ENCODE measurements around the gene ZNF532. TPM values are rescaled to one million over a fixed set of nuclear protein-coding genes. Genes with fewer than 3 reads are reported as not detected.

The ZNF532 gene
- total and polyA plus RNA-seq, 9 of the 15 experiments (the other 6 are each of a cell fraction or from before 2014, with no cell fraction given), result 0.42 TPM; not detected in 8

DNA sequence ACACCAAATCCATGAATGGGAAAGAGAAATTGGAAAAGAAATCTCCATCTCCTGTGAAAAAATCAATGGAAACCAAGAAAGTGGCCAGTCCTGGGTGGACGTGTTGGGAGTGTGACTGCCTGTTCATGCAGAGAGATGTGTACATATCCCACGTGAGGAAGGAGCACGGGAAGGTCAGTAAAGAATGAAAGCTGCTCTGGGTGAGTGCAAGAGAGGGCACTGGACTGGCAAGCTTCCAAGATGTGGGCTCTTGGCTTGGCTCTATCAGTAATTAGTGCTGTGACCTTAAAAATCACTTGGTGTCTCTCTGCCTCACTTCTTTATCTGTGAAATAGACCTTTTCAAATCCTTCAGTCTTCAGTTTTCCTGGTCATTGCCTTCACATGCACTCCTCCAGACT, 89.0 kb downstream of the ZNF532 start:
- H3K79me2 ChIP-seq (ENCODE audit: control insufficient read depth, insufficient read depth, low read length), result no peaks in the 10 kb centered on the region
- H3K9ac ChIP-seq (ENCODE audit: insufficient read depth in 1 of 2, low read depth in 2 of 2, low read length in 2 of 2), result no peak overlapping the region
- ATAC-seq, result no peak
- BruUV-seq (replicated peaks), result no TSS peak
- WGBS (ENCODE audit: insufficient coverage, low coverage, missing lambda C conversion rate), result 0% methylated on average over 2 of the region's 3 CpGs
- in situ Hi-C loops (cut with MboI) (no loop called here), intact Hi-C loops (cut with micrococcal nuclease) (no loop called here)
- no peaks in the 10 kb centered on the region for H3K4me1 ChIP-seq (replicated peaks in 1 of 2; ENCODE audit: control insufficient read depth in 2 of 2, insufficient read depth in 2 of 2, low read length in 2 of 2)
- no peaks in the 10 kb centered on the region for H4K20me1 ChIP-seq (replicated peaks; ENCODE audit: control insufficient read depth, insufficient read depth, low read length)
- no peak overlapping the region for H3K27ac ChIP-seq (ENCODE audit: extremely low read depth, low read depth, low read length)
- ChIA-PET CTCF (ENCODE audit: low intra/inter-chr PET ratio) (no interaction called here), POLR2A (no interaction called here)
- no peak for DNase-seq (ENCODE audit: extremely low read depth in 1 of 4, low spot score in 3 of 4)
- no peaks in the 10 kb centered on the region for H3K27me3 ChIP-seq (ENCODE audit: control insufficient read depth in 2 of 2, insufficient read depth in 2 of 2, low read length in 2 of 2)
- no peaks in the 10 kb centered on the region for H3K9me3 ChIP-seq (replicated peaks; ENCODE audit: control insufficient read depth, insufficient read depth, low read depth, low read length)
- TF ChIP-seq CBX8 (IDR thresholded peaks at IDR 0.05; ENCODE audit: borderline replicate concordance, extremely low read depth, low read depth, low read length, poor library complexity, severe bottlenecking) (no peak), TGIF2 (CRISPR knock-in tag; IDR thresholded peaks at IDR 0.05) (no peak), CSDE1 (IDR thresholded peaks at IDR 0.05) (no peak), ZNF431 (CRISPR knock-in tag; IDR thresholded peaks at IDR 0.05) (no peak), TBP (optimal IDR thresholded peaks at IDR 0.05; ENCODE audit: low read depth, low read length) (no peak)
- TF ChIP-seq, protein P1, sequence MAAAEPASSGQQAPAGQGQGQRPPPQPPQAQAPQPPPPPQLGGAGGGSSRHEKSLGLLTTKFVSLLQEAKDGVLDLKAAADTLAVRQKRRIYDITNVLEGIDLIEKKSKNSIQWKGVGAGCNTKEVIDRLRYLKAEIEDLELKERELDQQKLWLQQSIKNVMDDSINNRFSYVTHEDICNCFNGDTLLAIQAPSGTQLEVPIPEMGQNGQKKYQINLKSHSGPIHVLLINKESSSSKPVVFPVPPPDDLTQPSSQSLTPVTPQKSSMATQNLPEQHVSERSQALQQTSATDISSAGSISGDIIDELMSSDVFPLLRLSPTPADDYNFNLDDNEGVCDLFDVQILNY (CRISPR knock-in tag; IDR thresholded peaks at IDR 0.05), result no peak
- H2AFZ ChIP-seq (ENCODE audit: low read depth, low read length), result no peak overlapping the region
- no peaks in the 10 kb centered on the region for H3K9me1 ChIP-seq (ENCODE audit: control insufficient read depth, insufficient read depth, low read length)
- FAIRE-seq, result no peak
- no peak overlapping the region for H3K4me2 ChIP-seq (ENCODE audit: insufficient read depth, low read length)
- no peak overlapping the region for H3K4me3 ChIP-seq
- no peaks in the 10 kb centered on the region for H3K36me3 ChIP-seq (ENCODE audit: control insufficient read depth, insufficient read depth, low read length)
